SK-N-SH (cell line): Measurements from ENCODE around the gene DUS4L.

Experiments
- CTCF ChIP-seq: fragments of 200-600 bp; sonication (generic); IDR thresholded peaks from 2 replicates; pipeline ENCODE4 v1.6.1; 2017; ENCODE audit warnings: antibody characterized with exemption, mild to moderate bottlenecking, moderate library complexity
- EZH2phosphoT487 ChIP-seq: fragments of 200-600 bp; sonication (generic); IDR thresholded peaks from 2 replicates; pipeline ENCODE4 v1.6.1; 2017; ENCODE audit warnings: low read depth, mixed run types, mild to moderate bottlenecking, antibody characterized with exemption, moderate library complexity, borderline replicate concordance
- FOSL2 ChIP-seq: IDR thresholded peaks from 2 replicates; pipeline ENCODE4 v1.4.0; 2012; ENCODE audit warnings: low read depth, mild to moderate bottlenecking, moderate library complexity, borderline replicate concordance
- NRF1 ChIP-seq: IDR thresholded peaks from 2 replicates; pipeline ENCODE4 v1.6.1; 2012; ENCODE audit warnings: low read depth, mild to moderate bottlenecking, low read length
- POLR2AphosphoS5 ChIP-seq: IDR thresholded peaks from 2 replicates; pipeline ENCODE4 v1.6.1; 2012; ENCODE audit warnings: low read depth, low read length
- RAD21 ChIP-seq: IDR thresholded peaks from 2 replicates; pipeline ENCODE4 v1.6.1; 2012; ENCODE audit warnings: mild to moderate bottlenecking, low read length
- TAF1 ChIP-seq: IDR thresholded peaks from 2 replicates; pipeline ENCODE4 v1.6.1; 2012; ENCODE audit warnings: low read depth, mild to moderate bottlenecking, low read length, moderate library complexity, borderline replicate concordance

GRCh38 chr7:107543338-107543993 lies 20.3 kb upstream of the DUS4L start:
- TF ChIP-seq FOSL2 (no peak), POLR2AphosphoS5 (no peak), CTCF (no peak), EZH2phosphoT487 (no peak), TAF1 (no peak), RAD21 (no peak), NRF1 (no peak)
